Epidermal melanocyte (primary cell): ENCODE measurements around the gene LIN9.
"Not testable (repeated sequence)": the region's sequence is repeated elsewhere in the genome, so short reads cannot be mapped to it uniquely, and the experiment has no call there.

Experiments used
- DNase-seq: peaks from one replicate; pipeline ENCODE4 v3.0.0; 2011; ENCODE audit warnings: low spot score; ENCODE audit not compliant: insufficient read length

The LIN9 gene

DNA sequence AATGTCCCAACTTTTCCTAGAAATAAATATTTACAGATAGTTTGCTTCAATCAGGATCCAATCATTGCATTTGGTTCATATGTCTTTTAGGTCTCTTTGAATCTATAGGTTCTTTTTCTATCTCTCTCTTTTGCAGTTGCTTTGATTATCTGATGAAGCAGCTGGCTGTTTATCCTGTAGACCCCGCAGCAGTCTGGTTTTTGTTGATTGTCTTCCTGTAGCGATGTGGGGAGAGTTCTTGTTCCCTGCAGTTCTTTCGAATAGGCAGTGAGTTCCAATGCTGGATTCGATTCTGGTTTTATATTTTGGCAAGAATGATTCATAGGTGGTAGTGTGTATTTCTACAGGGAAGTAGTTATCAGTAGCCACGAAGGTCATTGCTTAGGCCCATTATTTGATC, 92.9 kb downstream of the LIN9 start:
- DNase-seq: no peak

DNA sequence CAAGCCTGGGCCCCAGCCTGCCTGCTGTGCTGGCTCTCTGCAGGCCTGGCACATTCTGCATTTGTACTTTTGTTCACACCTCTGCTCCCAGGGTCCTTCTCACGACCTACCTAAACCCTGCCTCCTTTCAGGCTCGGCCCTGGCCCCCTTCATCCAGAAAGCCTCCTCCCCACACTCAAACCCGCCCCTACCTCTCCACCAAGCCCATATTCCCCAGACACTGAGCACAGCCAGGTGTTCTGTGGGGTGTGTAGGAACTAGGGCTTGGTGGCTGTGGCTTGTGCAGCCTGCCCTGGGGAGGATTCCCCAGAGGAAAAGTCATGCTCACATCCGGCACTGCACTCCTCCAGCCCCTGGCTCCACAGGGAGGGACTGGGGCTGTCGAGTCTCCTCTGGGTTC, 93.7 kb downstream of the LIN9 start:
- DNase-seq: no peak

DNA sequence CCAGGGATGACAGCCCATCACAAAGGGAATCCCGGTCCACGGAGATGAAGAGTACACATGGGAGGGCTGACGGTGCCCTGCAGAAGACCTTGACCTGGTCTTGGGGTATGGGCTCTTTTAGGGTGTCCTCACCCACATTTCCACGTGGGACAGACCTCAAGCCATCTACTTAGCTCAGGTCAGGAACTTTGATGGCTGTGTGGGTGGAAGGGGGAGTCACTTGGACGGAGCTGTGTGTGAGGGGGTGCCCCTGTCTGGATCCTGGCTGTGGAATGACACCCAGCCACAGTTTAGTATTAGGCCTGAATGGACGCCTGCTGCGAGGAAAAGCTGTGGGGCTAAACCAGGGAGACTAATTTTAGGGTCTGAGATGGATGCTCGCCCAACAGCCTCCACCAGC, 96.4 kb downstream of the LIN9 start:
- DNase-seq: no peak

DNA sequence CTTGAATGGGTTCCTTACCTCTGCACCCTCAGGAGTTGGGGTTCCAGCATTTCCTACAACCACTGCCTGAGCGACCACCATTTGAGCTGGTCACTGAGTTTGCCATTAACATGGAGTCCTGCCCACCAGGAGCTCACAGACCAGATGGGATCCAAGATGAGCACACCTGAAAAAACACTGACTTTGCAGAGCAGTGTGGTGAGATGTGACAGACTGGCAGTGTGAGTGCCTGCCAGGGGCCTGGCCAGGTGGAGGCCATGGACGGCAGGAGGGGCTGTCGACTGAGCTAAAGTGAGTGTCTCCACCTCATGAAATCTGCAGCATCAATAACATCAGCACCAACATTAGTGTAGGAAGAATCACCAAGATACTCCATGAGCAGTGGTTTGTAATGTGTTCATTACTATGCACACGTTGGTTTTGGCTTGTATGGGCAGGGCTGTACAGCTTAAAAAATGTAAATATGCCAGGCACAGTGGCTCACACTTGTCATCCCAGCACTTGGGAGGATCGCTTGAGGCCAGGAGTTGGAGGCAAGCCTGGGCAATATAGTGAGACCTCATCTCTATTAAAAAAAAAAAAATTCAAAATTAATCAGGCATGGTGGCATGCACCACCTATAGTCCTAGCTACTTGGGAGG, 97.7 kb downstream of the LIN9 start:
- DNase-seq: no peak

DNA sequence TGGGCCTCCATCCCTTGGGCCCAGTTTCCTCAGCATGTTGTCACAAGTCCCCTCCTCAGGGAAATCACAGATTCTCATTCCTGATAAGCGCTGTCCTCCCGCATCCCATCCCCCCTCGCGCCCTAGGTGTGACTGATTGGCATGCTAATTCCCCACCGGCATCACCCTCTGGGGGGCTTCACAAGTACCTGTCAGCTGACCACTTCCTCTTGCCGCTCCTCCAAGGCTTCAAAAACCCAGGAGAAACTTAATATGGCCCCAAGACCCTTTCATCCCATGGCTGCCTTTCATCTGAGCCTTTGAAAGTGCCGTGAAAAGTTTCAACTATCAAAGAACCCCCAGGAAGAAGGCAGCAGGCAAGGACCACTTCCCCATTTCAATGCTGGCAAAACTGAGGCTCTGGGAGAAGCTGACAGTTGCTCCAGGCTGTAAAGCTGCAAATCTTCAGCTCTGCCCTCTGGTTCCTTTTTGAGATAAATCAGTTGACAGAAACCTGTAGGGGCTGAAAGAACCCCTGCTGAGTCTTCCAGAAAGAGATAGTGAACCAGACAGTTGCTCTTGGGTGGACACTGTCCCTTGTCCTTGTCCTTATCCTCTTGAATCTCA, 98.3 kb downstream of the LIN9 start:
- no peak for DNase-seq

DNA sequence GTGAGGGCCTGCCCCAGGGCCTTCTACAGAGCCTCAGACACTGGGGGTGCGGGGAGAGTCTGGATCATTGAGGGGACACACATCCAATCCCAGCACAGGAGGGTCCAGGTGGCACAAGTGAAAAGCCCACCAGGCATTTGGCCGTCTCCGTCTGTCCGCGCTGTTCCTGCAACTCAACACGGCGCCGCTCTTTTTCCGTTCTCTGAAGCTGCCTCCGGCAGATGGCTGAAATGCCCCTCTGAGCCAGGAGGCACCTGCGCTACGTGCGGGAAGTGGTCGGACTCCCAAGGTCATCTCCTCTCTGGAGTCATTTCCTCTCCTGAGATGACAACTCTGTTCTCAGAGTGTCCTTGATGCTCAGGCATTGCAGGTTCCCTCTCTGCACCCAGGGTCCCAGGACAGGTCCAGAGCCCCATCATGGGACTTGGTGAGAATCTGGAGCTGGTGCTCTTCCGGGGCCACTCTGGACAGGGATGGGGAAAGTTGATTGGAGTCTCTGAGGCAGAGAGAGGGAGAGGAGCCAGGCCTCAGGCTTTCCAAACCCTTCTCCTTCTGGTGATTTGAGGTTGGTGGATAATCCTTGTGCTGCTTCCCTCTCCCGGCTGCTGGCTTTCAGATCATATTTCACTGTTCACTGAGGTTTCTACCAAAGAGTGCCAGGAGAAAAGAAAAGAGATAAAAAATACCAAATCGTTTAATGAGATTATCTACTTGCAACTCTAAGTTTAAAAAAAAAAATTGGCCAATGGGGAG, 99.5 kb downstream of the LIN9 start:
- DNase-seq: no peak

DNA sequence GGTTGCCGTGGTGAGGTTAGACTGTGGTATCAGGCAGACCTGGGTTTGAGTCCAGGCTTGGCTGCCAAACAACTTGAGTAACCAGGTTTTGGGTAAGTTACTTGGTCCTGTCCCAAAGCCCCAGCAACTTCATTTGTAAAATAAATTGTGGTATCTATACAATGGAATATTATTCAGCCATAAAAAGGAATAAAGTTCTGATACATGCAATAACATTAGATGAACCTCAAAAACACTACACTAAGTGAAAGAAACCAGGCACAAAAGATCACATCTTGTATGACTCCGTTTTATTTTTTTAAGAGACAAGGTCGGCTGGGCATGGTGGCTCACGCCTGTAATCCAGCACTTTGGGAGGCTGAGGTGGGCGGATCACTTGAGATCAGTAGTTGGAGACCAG, 101.9 kb downstream of the LIN9 start:
- DNase-seq: no peak

DNA sequence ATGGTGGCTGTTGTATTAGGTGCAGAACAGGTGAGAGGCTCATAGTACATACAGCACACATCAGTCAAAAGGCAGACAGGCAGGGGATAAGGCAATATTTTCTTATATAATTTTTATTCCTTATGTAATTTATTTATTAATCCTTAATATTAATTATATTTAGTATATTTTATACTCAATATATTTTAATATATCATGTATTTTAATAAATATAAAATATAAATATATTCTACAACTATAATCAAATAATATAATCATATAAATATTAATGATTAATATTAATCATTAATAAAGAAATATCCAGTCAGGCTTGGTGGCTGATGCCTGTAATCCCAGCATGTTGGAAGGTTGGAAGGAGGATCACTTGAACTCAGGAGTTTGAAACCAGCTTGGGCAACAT, 104.8 kb downstream of the LIN9 start:
- no peak for DNase-seq

DNA sequence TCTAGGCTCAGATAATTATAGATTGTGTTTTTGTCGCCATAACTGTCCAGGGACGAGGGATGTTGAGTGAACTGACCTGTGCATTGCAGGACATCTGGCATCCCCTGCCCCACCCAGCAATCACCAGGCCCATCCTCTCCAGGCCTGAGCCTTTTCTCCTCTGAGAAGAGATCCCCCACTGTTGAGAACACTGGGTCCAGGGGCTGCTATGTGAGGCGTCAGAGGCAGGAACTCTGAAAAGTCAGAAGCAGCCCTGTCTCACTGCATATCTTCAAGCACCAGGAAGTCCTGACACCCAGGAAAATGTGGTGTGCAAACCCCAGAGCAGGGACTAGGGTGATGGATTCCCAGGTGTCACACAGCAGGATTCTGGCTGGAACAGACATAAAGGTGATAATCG, 105.3 kb downstream of the LIN9 start:
- DNase-seq: no peak

DNA sequence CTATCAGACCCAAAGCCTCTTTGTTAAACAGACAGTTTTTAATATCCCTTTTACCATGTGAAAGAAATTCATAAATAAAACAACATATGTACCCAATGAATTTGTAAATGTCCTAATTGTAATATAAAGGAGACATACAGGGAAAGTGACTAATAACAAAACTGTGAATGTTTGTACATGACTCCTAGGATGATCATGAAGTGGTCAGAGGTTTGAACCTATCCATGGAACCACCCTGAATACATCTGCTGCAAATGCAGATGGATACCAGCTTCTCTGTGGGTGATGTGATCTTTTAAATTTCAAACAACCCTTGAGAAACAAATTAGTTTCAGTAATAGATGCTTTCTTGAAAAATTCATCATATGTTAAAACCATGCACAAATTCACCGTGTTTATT, 105.7 kb downstream of the LIN9 start:
- DNase-seq: no peak

DNA sequence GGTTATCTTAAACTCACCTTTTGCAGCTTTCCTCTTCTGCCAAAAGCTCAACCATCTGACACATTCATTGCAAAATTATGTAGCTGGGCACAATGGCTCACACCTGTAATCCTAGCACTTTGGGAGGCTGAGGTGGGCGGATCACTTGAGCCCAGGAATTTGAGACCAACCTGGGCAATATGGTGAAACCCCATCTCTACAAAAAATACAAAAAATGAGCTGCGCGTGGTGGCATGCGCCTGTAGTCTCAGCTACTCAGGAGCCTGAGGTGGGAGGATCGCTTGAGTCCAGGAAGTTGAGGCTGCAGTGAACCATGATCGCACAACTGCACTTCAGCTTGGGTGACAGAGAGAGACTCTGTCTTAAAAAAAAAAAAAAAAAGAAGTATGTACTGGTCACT, 106.3 kb downstream of the LIN9 start:
- not testable (repeated sequence) for DNase-seq

DNA sequence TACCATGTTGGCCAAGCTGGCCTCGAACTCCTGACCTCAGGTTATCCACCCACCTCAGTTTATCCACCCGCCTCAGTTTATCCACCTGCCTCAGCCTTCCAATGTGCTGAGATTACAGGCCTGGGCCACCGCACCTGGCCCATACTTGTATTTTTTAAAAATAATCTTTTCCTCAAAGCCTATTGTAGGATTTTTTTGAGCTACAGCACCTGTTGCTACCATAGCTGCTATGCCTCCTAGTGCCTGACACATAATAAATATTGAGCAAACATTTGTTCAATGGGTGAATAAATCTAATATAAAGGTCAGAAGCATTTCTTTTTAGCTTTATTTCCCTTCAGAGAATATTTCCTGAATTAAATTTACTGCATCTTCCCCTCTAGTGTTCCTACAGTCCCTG, 106.7 kb downstream of the LIN9 start:
- no peak for DNase-seq

DNA sequence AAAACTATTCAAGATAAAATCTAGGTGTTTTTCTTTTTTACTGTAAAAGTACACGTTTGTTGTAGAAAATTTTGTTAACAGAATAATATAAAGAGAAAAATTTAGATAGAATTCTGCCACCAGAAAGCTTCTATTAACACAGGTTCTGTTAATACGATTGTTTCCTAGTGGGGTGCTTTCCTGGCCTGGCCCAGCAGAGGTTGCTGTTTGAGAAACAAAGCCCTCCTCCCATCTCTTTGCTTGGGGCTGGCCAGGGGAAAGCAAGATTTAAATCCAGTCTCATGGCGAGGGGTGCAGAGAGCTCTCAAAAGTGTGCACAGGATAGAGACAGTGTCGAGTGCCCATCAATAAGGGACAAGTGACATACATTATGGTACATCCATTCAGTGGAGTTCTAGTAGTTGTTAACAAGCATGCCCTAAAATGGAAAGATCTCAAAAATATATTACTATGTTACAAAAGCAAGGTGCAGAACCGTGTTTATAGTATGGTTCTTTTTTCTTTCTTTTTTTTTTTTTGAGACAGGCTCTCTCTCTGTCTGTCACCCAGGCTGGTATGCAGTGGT, 107.9 kb downstream of the LIN9 start:
- DNase-seq: no peak

DNA sequence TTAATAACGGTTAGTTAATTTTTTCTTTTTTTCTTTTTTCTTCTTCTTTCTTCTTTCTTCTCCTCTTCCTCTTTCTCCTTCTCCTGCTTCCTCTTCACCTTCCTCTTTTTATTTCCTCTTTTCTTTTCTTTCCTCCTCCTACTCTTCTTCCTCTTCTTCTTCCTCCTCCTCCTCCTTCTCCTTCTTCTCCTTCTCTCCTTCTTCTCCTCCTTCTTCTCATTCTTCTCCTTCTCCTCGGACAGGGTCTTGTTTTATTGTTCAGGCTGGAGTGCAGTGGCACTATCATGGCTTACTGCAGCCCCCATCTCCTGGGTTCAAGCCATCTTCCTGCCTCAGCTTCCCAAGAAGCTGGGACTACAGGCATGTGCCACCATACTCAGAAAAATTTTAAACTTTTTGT, 109.0 kb downstream of the LIN9 start:
- DNase-seq: no peak

DNA sequence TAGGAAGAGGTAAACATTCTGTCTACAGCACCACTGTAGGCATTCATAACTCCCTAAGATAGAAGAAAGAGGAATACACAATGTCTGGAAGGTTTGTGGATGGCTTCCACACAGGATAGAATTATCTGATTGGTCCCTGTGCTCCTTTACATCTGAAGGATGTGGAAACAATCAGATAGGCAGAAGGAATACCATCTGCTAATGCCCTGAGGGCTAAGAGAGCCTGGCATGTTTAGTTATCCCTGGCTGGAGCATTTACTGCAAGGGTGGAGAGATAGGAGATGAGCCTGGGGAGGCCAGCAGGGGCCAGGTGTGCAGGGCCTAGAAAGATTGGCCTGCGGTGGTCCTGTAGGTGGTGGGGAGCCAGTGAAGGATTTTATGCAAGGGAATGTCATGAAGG, 113.8 kb downstream of the LIN9 start:
- DNase-seq: no peak

DNA sequence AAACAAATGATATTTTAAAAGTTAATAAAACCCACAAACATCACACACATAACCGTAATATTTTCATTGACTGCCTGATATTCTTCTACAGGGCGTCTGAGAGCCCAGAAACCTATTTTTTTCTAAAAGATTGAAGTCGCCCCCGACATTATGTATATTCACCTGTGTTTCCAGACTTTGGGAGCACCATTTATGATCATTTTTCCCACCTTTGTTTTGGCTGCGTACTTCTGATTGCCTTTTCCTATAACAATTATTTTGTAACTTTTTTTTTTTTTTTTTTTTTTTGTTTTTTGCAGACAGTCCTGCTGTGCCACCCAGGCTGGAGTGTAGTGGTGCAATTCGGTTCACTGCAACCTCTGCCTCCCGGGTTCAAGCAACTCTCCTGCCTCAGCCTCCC, 121.6 kb downstream of the LIN9 start:
- DNase-seq: no peak

DNA sequence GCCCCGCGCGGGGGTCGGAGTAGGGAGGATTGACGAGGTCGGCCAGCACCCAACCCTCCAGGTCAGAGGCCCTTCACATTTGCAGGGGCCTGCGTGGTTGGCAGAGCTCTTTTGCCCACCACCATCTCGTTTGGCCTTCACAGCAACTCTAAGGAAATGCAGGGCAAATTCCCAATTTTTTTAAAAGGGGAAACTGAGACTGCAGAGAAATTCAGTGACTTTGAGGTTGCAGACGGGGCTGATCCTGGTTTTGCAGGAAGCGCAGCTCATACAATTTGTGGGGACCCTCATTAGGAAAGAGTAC, 122.0 kb downstream of the LIN9 start:
- DNase-seq: no peak

DNA sequence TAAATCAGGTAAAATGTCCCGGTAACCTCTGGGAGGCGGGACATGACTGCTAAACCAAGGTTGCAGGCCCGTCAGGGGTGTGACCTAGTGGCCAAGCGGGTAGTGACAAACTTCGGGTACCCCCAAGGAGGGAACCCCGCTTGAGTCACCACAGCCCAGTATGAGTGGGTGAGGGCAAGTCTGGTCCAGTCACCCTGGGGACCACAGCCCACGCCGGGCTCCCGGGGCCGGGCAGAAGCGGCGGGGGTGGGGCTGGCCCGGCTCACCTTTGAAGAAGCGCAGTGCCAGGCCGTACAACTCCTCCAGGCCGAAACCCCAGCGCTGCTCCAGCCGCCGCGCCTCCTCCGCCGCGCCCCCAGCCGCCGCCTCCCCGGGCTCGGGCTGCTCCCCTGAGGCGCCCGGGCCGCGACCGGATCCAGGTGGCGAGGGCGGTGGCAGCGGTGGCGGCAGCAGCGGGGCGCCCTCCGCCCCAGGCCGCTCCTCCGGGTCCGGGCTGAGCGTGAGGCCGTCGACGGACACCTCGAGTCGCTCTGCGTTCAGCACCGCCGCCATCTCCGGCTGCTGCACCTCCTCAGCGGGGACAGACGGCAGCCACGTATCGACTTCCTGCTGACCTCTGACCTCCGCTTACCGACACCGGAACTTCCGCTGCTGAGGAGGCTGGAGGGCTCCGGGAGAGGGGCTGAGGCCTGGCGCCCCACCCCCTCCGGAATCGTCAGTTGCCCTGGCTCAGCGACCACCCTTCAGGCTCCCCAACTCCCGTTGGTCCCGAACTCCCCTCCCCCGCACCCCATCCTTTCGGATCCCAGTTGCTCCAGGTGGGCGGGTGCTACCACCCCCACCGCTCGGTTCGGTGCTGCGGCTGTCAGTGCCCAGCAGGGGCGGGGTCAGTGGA, 122.6 kb downstream of the LIN9 start, which contains the start of gene ACBD3:
Gene ACBD3 (minus strand): TSS at position 618 of the 895 bp plus-strand sequence. CDS start 66 bp downstream, at position 552.
- DNase-seq: peak; percentile 73

DNA sequence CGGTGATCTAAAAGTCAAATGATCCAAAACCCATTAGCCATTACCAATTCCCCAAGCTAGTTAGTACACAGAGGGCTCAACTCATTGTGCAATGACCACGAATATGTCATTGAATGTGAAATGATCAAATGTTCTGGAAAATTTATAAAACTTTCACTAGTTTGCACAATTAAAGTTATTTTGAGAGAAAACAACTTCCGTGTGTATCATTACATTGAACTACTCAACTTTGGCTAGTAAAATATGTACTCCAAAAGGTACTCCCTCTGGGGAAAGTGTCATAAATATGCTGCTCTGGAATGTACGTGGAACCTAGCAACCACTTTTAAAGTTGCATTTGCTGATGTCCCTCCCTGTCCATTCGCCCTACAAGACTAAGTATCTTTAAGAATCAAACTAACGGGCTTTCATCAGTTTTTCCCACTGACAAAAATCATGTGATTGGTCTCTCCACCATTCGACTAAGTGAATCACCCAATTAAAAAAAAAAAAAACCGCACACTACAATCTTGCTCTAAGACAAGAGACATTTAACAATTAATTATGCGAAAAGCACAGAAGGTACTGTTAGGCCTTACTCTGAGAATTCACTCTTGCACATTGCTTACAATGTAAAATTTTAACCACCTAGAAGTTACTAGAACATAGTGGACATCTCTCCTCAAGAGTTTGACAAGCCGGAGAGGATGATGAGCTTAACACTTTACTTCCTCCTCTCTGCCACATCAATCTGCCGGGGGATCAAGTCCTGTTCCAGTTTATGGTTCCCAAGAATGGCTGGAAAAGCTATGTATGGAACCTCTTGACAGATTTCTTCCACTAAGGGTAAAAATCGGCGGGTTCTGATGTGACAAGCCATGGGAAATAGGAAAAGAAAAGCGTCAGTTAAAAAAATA, 123.6 kb downstream of the LIN9 start:
- DNase-seq: no peak

DNA sequence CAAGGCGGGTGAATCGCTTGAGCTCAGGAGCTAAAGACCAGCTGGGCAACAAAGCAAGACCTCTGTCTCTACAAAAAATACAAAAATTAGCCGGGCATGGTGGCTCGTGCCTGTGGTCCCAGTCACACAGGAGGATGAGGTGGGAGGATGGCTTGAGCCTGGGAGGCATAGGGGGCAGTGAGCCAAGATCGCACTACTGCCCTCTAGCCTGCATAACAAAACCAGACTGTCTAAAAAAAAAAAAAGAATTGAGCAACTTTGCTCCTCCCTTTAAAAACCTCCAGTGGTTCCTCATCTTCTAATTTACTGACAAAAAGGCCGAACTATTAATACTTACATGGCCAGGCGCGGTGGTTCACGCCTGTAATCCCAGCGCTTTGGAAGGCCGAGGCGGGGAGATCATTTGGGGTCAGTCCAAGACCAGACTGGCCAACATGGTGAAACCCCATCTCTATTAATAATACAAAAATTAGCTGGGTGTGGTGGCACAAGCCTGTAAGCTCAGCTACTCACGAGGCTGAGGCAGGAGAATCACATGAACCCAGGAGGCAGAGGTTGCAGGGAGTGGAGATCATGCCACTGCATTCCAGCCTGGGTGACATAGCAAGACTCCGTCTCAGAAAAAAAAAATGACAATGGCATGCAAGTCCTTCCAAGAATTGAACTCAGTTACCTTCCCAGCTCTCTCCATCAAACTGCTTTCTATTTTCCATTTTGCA, 126.8 kb downstream of the LIN9 start:
- no peak for DNase-seq
